GM23248 (cell line): ENCODE results near the gene ASB13. TPM values are rescaled to one million over a fixed set of nuclear protein-coding genes. Genes with fewer than 3 reads are reported as not detected.
A peak's percentile ranks its signal among the peaks of the same experiment; 100 is the strongest.

ENCODE experiments used
- DNase-seq: peaks from one replicate; pipeline ENCODE4 v3.0.0-alpha.2; 2015
- H2AFZ ChIP-seq: fragments of 200-600 bp; sonication (generic); 2 replicates; pipeline ENCODE4 v1.6.1; 2016; ENCODE audit warnings: antibody characterized with exemption
- H3F3A ChIP-seq: fragments of 200-600 bp; sonication (generic); 2 replicates; pipeline ENCODE4 v1.6.1; 2016; ENCODE audit warnings: mild to moderate bottlenecking, antibody characterized with exemption, mixed run types; ENCODE audit not compliant: insufficient read depth
- H3K27ac ChIP-seq: fragments of 200-600 bp; sonication (generic); 2 replicates; pipeline ENCODE4 v1.5.1; 2016; ENCODE audit warnings: mild to moderate bottlenecking
- H3K27me3 ChIP-seq: fragments of 200-600 bp; sonication (generic); replicated peaks from 2 replicates; pipeline ENCODE4 v1.6.1; 2016; ENCODE audit warnings: mild to moderate bottlenecking; ENCODE audit not compliant: insufficient read depth
- H3K36me3 ChIP-seq: fragments of 200-600 bp; sonication (generic); 2 replicates; pipeline ENCODE4 v1.6.1; 2016; ENCODE audit warnings: low read depth, mild to moderate bottlenecking
- H3K4me1 ChIP-seq: fragments of 200-600 bp; sonication (generic); 2 replicates; pipeline ENCODE4 v1.6.1; 2016; ENCODE audit warnings: mild to moderate bottlenecking; ENCODE audit not compliant: insufficient read depth
- H3K4me2 ChIP-seq: fragments of 200-600 bp; sonication (generic); one replicate; pipeline ENCODE4 v1.6.1; 2016; ENCODE audit warnings: mild to moderate bottlenecking; ENCODE audit not compliant: unreplicated experiment
- H3K4me3 ChIP-seq: fragments of 200-600 bp; sonication (generic); 2 replicates; pipeline ENCODE4 v1.5.1; 2016; ENCODE audit warnings: mild to moderate bottlenecking
- H3K79me2 ChIP-seq: fragments of 200-600 bp; sonication (generic); 2 replicates; pipeline ENCODE4 v1.6.1; 2016; ENCODE audit warnings: mild to moderate bottlenecking; ENCODE audit not compliant: insufficient read depth
- H3K9ac ChIP-seq: fragments of 200-600 bp; sonication (generic); 2 replicates; pipeline ENCODE4 v1.6.1; 2016; ENCODE audit warnings: mild to moderate bottlenecking
- H3K9me2 ChIP-seq: fragments of 200-600 bp; sonication (generic); 2 replicates; pipeline ENCODE4 v1.6.1; 2016; ENCODE audit warnings: mixed run types, mild to moderate bottlenecking, moderate library complexity; ENCODE audit not compliant: insufficient read depth
- H3K9me3 ChIP-seq: fragments of 200-600 bp; sonication (generic); one replicate; pipeline ENCODE4 v1.6.1; 2017; ENCODE audit warnings: low read depth
- H4K20me1 ChIP-seq: fragments of 200-600 bp; sonication (generic); 2 replicates; pipeline ENCODE4 v1.6.0; 2016; ENCODE audit not compliant: insufficient read depth
- EZH2 ChIP-seq: fragments of 200-600 bp; sonication (generic); IDR thresholded peaks from 2 replicates; pipeline ENCODE4 v1.6.1; 2018; ENCODE audit warnings: antibody characterized with exemption, mild to moderate bottlenecking; ENCODE audit not compliant: insufficient read depth, poor library complexity, severe bottlenecking
- EZH2phosphoT487 ChIP-seq: fragments of 200-600 bp; sonication (generic); IDR thresholded peaks from 2 replicates; pipeline ENCODE4 v1.6.1; 2018; ENCODE audit warnings: antibody characterized with exemption, moderate library complexity, mild to moderate bottlenecking, low read depth; ENCODE audit not compliant: insufficient read depth
- WGBS, 2 experiments: methylation state at CpG; one replicate each; pipeline ENCODE4 v1.1.6; 2015 to 2017; ENCODE audit warnings: low lambda C conversion rate in 2 of 2, low coverage in 1 of 2; ENCODE audit errors: missing lambda C conversion rate in 2 of 2; 5-methylcytosine and 5-hydroxymethylcytosine counted together
- in situ Hi-C: fragments of 300-500 bp; cut with MboI; formaldehyde crosslinking; loops from 2 replicates; pipeline ENCODE4 v1.15.0; 2020
- polyA plus RNA-seq: library from polyadenylated mRNA; unstranded; fragments of >200 nt; fragmentation: Nextera tagmentation; extraction: Ambion mirVana; gene quantifications from 2 replicates; pipeline ENCODE4 v1.2.1, GENCODE V29; 2016
- total RNA-seq: library from RNA; depleted of rRNA; stranded (reverse); fragments of >200 nt; shearing (Covaris generic); gene quantifications from 2 replicates; pipeline ENCODE4 v1.2.3, GENCODE V29; 2014

Gene ASB13
- total and polyA plus RNA-seq, 2 experiments from 2014 or later, result 7.5 to 8.9 TPM

GRCh38 chr10:5609952-5610616, 56.3 kb downstream of the ASB13 start:
- TF ChIP-seq EZH2phosphoT487 (no peak), EZH2 (no peak)
- Histone ChIP-seq H3K4me2 (peak overlapping the region; percentile 46), H3K4me3 (0 out of 2 replicates have a peak overlapping the region, but pooled peaks have one; percentile 24), H3K9me3 (no peaks in the 10 kb centered on the region), H3K9me2 (no peaks in the 10 kb centered on the region), H3F3A (peaks cover 11% of the 10 kb centered on the region; the same call in 1 of the 2 replicates), H3K79me2 (no peaks in the 10 kb centered on the region), H3K27me3 (no peaks in the 10 kb centered on the region), H2AFZ (0 out of 2 replicates have a peak overlapping the region, but pooled peaks have one; percentile 9), H4K20me1 (no peaks in the 10 kb centered on the region), H3K27ac (peak overlapping the region; percentile 12; the same call in 1 of the 2 replicates), H3K36me3 (no peaks in the 10 kb centered on the region), H3K9ac (0 out of 2 replicates have a peak overlapping the region, but pooled peaks have one; percentile 18), H3K4me1 (peaks cover 31% of the 10 kb centered on the region)
- in situ Hi-C loops, result loop anchor here (25.0 kb wide), 1 partner anchor 773 kb away; the partner anchor contains the start of gene AKR1E2
- WGBS, 2 experiments, result 61 to 63% methylated on average over 11 of the region's 11 CpGs
- DNase-seq, result peak; percentile 51

- Histone ChIP-seq H3K9me2 (no peaks in the 10 kb centered on the region), H2AFZ (no peak overlapping the region), H3K9me3 (no peaks in the 10 kb centered on the region), H3K79me2 (no peaks in the 10 kb centered on the region), H3K27ac (no peak overlapping the region), H4K20me1 (no peaks in the 10 kb centered on the region), H3K9ac (no peak overlapping the region), H3K36me3 (no peaks in the 10 kb centered on the region), H3K4me1 (peaks cover 17% of the 10 kb centered on the region), H3K27me3 (no peaks in the 10 kb centered on the region), H3K4me3 (no peak overlapping the region), H3F3A (peaks cover under 1% of the 10 kb centered on the region; the same call in 1 of the 2 replicates), H3K4me2 (no peak overlapping the region)
- TF ChIP-seq EZH2phosphoT487 (no peak), EZH2 (no peak)
- 52 to 59% methylated on average over 12 of the region's 12 CpGs for WGBS, 2 experiments
- DNase-seq, result no peak
- in situ Hi-C loops, result loop anchor here (25.0 kb wide), 1 partner anchor 771 kb away; the partner anchor contains the start of gene AKR1E2
These were observed 57.7 kb downstream of the ASB13 start for GRCh38 chr10:5608608-5609220.

DNA sequence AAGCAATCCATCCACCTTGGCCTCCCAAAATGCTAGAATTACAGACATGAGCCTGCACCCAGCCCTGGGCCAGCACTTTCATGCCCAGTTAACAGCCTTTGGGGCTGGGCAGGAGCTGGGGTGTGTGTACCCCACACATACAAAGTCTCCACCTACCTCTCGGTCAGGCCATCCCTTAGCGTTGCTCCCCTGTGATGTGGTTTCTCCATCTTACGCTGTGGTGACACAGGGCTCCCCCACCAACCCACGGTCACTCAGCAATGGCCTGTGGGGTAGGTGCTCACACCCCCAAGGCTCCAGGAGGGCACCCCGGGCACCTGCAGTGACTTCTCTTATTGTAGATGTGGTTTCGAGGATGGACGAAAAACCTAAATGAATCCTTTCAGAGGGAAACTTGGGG, 58.8 kb downstream of the ASB13 start:
- Histone ChIP-seq H3K27ac (no peak overlapping the region), H3K9me2 (no peaks in the 10 kb centered on the region), H3K4me3 (no peak overlapping the region), H3K4me1 (peaks cover 16% of the 10 kb centered on the region), H3K36me3 (no peaks in the 10 kb centered on the region), H3K4me2 (no peak overlapping the region), H3K27me3 (no peaks in the 10 kb centered on the region), H3K9me3 (no peaks in the 10 kb centered on the region), H3K79me2 (no peaks in the 10 kb centered on the region), H3F3A (no peaks in the 10 kb centered on the region; the same call in 1 of the 2 replicates), H3K9ac (no peak overlapping the region), H4K20me1 (no peaks in the 10 kb centered on the region), H2AFZ (no peak overlapping the region)
- in situ Hi-C loops, result loop anchor here (25.0 kb wide), 1 partner anchor 770 kb away; the partner anchor contains the start of gene AKR1E2
- DNase-seq, result no peak
- WGBS, 2 experiments, result 98 to 100% methylated on average over 7 of the region's 7 CpGs
- no peak for TF ChIP-seq EZH2

DNA sequence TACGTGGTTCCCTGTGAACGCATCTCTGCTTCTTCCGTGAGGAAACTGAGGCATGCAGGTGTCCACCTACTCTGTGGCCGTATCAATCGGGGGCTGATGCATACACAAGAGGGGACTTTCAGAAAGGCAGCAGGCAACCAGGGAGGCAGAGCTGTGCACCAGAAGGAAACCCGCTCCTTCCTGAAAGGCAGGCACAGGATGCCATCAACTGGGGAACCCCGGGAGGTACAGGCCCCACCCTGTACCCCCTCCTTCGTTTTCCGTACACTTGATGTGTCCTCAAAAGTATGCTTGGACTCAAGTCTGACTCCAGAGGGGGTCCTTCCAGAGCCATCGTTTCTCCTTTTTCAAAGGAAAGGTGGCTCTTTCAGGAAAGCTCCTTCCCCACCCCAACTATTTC, 59.5 kb downstream of the ASB13 start:
- TF ChIP-seq EZH2phosphoT487, result no peak
- Histone ChIP-seq H4K20me1 (no peaks in the 10 kb centered on the region), H3K4me1 (peaks cover 16% of the 10 kb centered on the region), H3K4me3 (no peak overlapping the region), H3K36me3 (no peaks in the 10 kb centered on the region), H3K27ac (no peak overlapping the region), H3K9me3 (no peaks in the 10 kb centered on the region), H2AFZ (no peak overlapping the region), H3K4me2 (no peak overlapping the region), H3K9me2 (no peaks in the 10 kb centered on the region), H3F3A (no peaks in the 10 kb centered on the region; the same call in 1 of the 2 replicates), H3K9ac (no peak overlapping the region), H3K27me3 (no peaks in the 10 kb centered on the region), H3K79me2 (no peaks in the 10 kb centered on the region)
- DNase-seq, result no peak
- in situ Hi-C loops, result loop anchor here (25.0 kb wide), 1 partner anchor 770 kb away; the partner anchor contains the start of gene AKR1E2
- WGBS, 2 experiments, result 91 to 93% methylated on average over 10 of the region's 10 CpGs
